HG03558 (cell line): ENCODE data around the gene KIF5A.

Source experiments
- ATAC-seq: cut with Tn5 transposase; IDR thresholded peaks from one replicate; pipeline ENCODE4 v1.9.1; 2021; ENCODE audit warnings: moderate number of reproducible peaks; ENCODE audit not compliant: unreplicated experiment; ENCODE audit errors: extremely low read depth

Gene KIF5A

GRCh38 chr12:57626111-57626920, 76.5 kb downstream of the KIF5A start:
- ATAC-seq: no peak

- ATAC-seq: no peak
Measured at GRCh38 chr12:57626921-57627445, 77.1 kb downstream of the KIF5A start.

GRCh38 chr12:57627501-57628279, 77.8 kb downstream of the KIF5A start:
- no peak for ATAC-seq

GRCh38 chr12:57628280-57629191, 78.7 kb downstream of the KIF5A start:
- ATAC-seq: no peak

GRCh38 chr12:57629897-57630471, 80.1 kb downstream of the KIF5A start:
- no peak for ATAC-seq

- no peak for ATAC-seq
Measured at GRCh38 chr12:57630891-57631433, 81.1 kb downstream of the KIF5A start.

GRCh38 chr12:57631566-57632072, 81.8 kb downstream of the KIF5A start:
- ATAC-seq: no peak

- no peak for ATAC-seq
Measured at GRCh38 chr12:57632073-57632957, 82.5 kb downstream of the KIF5A start.

GRCh38 chr12:57632958-57633840, 83.4 kb downstream of the KIF5A start, which contains the start of gene B4GALNT1:
TSS of gene B4GALNT1 (minus strand) at chr12:57633201. CDS start at chr12:57632132, 1,069 bp downstream.
- ATAC-seq: no peak
